KMS-11 (cell line): ENCODE results near the gene GSTT4.

Experiments used
- H2AFZ ChIP-seq: fragments of 200-600 bp; sonication (generic); 2 replicates; pipeline ENCODE4 v1.6.1; 2016; ENCODE audit warnings: antibody characterized with exemption, mixed run types, low read depth
- H3K27ac ChIP-seq: fragments of 200-600 bp; sonication (generic); 2 replicates; pipeline ENCODE4 v1.6.1; 2016; ENCODE audit warnings: mild to moderate bottlenecking, mixed run types
- H3K27me3 ChIP-seq: fragments of 200-600 bp; sonication (generic); 2 replicates; pipeline ENCODE4 v1.6.1; 2017; ENCODE audit warnings: mild to moderate bottlenecking, low read depth, mixed run types, moderate library complexity; ENCODE audit not compliant: insufficient read depth
- H3K36me3 ChIP-seq: fragments of 200-600 bp; sonication (generic); 2 replicates; pipeline ENCODE4 v1.6.1; 2017; ENCODE audit warnings: mild to moderate bottlenecking, mixed run types; ENCODE audit not compliant: insufficient read depth
- H3K4me1 ChIP-seq: fragments of 200-600 bp; sonication (generic); 2 replicates; pipeline ENCODE4 v1.6.1; 2016; ENCODE audit warnings: mild to moderate bottlenecking, low read depth, mixed run types; ENCODE audit not compliant: poor library complexity, severe bottlenecking
- H3K4me2 ChIP-seq: fragments of 200-600 bp; sonication (generic); 2 replicates; pipeline ENCODE4 v1.7.0; 2016; ENCODE audit warnings: mild to moderate bottlenecking, mixed run types
- H3K4me3 ChIP-seq: fragments of 200-600 bp; sonication (generic); IDR thresholded peaks from 2 replicates; pipeline ENCODE4 v1.6.1; 2017; ENCODE audit warnings: low read depth, low read length, mixed read lengths; ENCODE audit not compliant: insufficient read depth
- H3K79me2 ChIP-seq: fragments of 200-600 bp; sonication (generic); 2 replicates; pipeline ENCODE4 v1.6.1; 2016; ENCODE audit warnings: low read depth, mixed run types; ENCODE audit not compliant: insufficient read depth
- H3K9ac ChIP-seq: fragments of 200-600 bp; sonication (generic); 2 replicates; pipeline ENCODE4 v1.6.1; 2016; ENCODE audit warnings: mild to moderate bottlenecking, mixed run types
- H4K20me1 ChIP-seq: fragments of 200-600 bp; sonication (generic); 2 replicates; pipeline ENCODE4 v1.6.1; 2016; ENCODE audit warnings: mild to moderate bottlenecking, mixed run types; ENCODE audit not compliant: insufficient read depth
- CTCF ChIP-seq: fragments of 200-600 bp; sonication (generic); conservative IDR thresholded peaks from 2 replicates; pipeline ENCODE4 v1.6.1; 2017; ENCODE audit warnings: low read depth, mild to moderate bottlenecking, antibody characterized with exemption, low read length, moderate library complexity, mixed read lengths

The GSTT4 gene

DNA sequence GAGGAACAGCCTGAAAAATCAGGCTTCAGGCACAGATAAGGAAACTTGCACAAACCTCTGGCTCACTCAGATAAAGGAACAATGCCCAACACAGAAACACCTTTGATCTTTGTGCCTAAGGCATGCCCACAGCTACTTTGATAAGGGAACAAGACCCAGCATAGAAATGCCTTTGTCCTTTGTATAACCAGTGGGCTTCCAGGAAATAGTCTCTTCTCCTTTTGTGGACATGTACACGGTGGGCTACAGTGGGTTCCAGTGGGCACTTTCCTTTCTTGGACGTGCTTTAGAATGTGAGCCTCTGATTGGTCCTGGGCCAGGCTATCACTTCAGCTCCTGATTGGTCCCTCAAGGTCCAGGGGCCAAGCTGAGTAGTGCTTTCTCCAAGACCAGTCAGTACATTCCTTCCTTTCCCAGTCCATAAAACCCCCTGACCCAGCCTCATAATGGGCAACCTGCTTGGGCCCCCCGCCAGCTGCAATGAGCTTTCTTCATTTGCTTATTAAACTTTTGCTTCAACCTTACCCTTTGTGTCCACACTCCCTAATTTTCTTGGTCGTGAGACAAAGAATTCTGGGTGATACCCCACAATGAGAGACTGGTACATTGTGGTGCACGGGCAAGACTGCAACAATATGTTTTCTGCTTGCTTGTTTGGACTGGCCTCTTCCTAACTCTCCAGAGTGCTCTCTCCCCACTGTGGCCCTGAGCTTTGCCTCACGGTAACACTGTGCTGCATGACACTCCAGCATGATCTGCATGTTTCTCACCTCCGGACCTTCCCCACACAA is 4.2 kb upstream of the GSTT4 start:
- H2AFZ ChIP-seq = no peak overlapping the region; the same call in 1 of the 2 replicates
- TF ChIP-seq CTCF = no peak

GRCh38 chr22:24008381-24009226 is 3.4 kb upstream of the GSTT4 start:
- peaks cover 20% of the 10 kb centered on the region; the same call in 1 of the 2 replicates for H3K79me2 ChIP-seq
- H3K27ac ChIP-seq = no peak overlapping the region
- H3K9ac ChIP-seq = no peak overlapping the region
- no peaks in the 10 kb centered on the region for H3K36me3 ChIP-seq
- peaks cover 16% of the 10 kb centered on the region for H3K4me1 ChIP-seq
- no peaks in the 10 kb centered on the region for H4K20me1 ChIP-seq
- H3K4me2 ChIP-seq = no peak overlapping the region
- no peak overlapping the region for H3K4me3 ChIP-seq
- no peaks in the 10 kb centered on the region for H3K27me3 ChIP-seq
- no peak for TF ChIP-seq CTCF
- H2AFZ ChIP-seq = no peak overlapping the region

More for the DNA sequence above, 4.2 kb upstream of the GSTT4 start:
- Histone ChIP-seq H3K4me3 (no peak overlapping the region), H3K27me3 (no peaks in the 10 kb centered on the region), H3K4me2 (no peak overlapping the region), H3K4me1 (peaks cover 16% of the 10 kb centered on the region), H3K27ac (no peak overlapping the region), H3K9ac (no peak overlapping the region), H3K36me3 (no peaks in the 10 kb centered on the region), H3K79me2 (peaks cover 22% of the 10 kb centered on the region; the same call in 1 of the 2 replicates), H4K20me1 (no peaks in the 10 kb centered on the region)

DNA sequence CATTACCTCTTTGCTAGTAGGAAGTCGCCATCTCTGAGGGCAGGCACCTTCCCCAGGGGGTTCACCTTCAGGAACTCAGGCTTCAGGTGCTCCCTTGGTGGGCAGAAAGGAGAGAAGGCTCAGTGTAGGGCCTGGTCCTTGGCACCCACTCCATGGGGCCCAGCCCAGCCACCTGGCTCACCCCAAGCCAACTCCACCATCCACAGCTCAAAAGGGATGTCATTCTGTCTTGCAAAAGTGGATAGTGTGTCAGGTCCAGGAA is 2.7 kb upstream of the GSTT4 start:
- Histone ChIP-seq H3K27me3 (no peaks in the 10 kb centered on the region), H3K27ac (no peak overlapping the region), H3K4me2 (no peak overlapping the region), H3K79me2 (peaks cover 15% of the 10 kb centered on the region; the same call in 1 of the 2 replicates), H3K4me3 (no peak overlapping the region), H2AFZ (no peak overlapping the region), H3K4me1 (peaks cover 16% of the 10 kb centered on the region), H3K9ac (no peak overlapping the region), H4K20me1 (no peaks in the 10 kb centered on the region), H3K36me3 (no peaks in the 10 kb centered on the region)
- TF ChIP-seq CTCF = no peak

- Histone ChIP-seq H3K9ac (no peak overlapping the region), H3K4me1 (peaks cover 11% of the 10 kb centered on the region), H4K20me1 (no peaks in the 10 kb centered on the region), H2AFZ (no peak overlapping the region), H3K4me2 (no peak overlapping the region), H3K36me3 (no peaks in the 10 kb centered on the region), H3K79me2 (peaks cover 10% of the 10 kb centered on the region; the same call in 1 of the 2 replicates), H3K27ac (no peak overlapping the region), H3K27me3 (no peaks in the 10 kb centered on the region), H3K4me3 (no peak overlapping the region)
- no peak for TF ChIP-seq CTCF
Observed at GRCh38 chr22:24007253-24008021, 2.2 kb upstream of the GSTT4 start.
